COR-L47 (cell line): ENCODE measurements around the gene NAV2.

ENCODE experiments used
- DNase-seq: peaks from one replicate; lab custom pipeline; 2025; lab: John Stamatoyannopoulos, UW

Gene NAV2

DNA sequence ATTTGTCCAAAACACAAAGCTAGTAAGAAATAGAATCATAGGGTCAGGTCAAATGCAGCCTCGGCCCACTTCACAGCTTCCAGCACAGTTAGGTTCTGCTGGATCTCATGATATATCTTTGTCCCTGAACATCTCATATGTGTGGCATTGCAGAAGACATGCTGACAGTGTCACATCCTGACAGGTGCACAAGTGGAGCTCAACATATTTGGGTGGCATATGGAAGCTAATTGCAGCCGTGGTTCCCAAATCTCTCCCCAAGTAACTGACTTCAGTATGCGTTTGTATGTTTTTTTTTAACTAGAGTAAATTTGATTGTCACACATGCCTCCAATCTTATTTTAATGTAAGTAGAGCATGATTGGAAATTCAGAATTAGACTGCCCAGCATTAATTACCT lies 33.4 kb downstream of the NAV2 start:
- DNase-seq: no peak

DNA sequence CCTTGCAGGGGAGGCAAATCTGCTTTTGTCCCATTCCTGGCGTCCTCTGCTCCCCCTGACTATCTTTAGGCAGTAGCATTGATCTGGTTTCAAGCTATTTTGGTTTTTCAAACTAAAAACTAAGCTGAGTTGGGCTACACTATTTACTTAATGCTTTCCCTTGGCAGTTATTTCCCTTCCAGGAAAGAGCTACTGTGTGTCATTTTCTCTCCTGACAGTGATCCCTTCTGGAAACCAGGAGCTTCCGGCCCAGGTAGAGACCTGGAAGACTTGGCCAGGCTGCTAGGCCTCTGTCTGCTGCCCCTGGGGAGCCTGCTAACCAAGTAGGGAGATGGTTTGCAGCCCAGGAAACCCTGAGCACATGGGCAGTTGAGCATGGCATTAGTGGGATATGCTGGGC lies 35.0 kb downstream of the NAV2 start:
- no peak for DNase-seq

DNA sequence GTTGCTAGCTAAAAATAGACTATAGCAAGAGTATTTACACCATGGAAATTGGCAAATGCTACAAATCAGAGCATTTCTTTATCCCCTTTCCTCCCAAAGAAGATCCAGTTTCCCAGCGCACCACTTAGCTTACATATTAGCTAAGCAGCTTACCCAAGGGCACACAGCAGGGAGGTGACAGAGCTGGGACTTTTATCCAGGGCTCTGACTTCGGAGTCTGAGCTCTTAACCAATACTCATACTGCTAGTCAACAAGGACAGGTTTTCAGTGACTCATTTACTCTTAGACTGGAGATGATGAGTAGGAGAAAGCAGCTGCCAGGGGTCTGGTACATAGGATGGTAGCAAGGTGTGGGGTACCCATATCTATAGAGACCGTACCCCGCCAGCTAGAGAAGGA lies 38.4 kb downstream of the NAV2 start:
- no peak for DNase-seq

DNA sequence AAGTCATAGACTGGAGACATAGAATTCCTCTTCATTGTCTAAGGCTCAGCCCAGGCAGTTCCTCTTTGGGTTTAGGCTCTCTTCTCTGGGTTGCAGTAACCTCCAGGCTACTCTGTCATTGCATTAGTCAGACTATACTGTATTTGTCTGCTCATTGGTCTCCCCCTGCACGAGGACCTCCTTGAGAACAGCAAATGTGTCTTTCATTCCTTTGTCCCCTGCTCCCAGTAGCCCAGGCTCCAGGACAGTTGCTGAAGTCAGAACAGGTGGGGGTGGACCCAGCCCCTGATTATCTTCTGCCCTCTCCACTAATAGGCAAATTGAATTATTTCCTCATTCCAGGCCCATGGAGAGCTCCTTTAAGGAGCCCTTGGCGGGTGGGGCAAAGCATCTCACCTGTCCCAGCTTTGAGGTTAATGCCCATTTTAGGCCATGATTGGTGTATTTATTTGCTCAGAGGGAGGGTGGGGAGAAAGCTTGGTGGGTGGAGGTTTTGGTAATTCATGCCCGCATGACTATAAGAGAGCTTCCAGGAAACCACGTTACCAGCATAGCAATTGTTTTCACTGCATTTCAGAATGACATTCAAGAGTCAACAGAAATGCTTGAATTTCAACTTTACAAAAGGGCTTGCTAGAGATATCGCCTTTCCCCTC lies 40.9 kb downstream of the NAV2 start:
- no peak for DNase-seq

DNA sequence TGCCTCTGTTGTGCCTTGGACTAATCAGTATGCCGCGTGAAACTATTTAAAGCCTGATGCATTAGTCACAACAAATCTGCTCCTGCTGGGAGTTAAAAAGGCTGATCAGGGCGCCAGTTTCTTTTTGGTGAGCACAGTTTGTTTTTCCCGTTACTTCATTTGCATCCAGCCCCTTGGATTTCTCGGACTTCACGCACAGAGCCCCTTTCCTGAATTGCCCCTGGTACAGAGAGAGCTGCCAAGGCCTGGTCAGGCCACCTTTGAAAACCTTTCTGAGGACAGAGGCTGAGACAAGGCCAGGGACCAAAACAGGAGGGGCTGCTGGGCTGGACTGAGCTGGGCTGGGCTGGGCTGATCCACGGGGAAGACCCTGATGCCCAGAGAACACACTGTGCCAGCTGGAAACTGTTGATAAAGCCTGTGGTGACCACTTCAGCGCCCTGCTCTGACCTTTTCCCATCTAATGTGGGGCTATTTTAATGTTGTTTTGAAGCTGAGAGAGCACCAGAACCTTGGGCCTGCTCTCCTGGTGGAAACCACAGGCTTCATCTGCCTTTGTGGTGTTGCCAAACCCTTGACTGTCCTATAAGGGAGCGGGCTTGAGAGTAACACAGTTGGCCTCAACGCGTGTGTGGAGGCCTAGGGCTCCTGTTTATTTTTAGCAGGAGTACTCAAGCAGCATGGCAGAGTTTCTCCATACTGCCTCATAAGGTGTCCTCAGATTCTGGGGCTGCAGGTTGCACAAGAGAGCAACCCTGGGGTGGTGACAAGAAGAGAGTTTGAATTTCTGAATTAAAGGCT lies 44.2 kb downstream of the NAV2 start:
- DNase-seq: no peak

DNA sequence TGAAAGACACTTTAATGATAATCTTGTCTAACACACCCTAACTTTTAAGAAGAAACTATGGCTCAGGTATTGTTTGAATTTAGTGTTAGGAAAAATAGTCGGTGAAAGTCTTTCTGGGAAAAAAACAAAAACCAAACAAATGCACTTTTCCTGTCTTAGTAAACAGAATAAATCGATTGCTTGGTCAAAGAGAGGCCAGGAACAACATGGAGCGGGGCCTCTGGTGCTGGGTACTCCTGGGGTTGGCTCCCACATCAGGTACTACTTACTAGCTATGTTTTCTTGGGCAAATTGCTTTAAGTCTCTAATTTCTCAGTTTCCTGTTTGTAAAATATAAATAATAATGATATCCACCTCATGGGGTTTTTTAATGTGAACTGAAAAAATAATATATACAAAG lies 46.8 kb downstream of the NAV2 start:
- no peak for DNase-seq

DNA sequence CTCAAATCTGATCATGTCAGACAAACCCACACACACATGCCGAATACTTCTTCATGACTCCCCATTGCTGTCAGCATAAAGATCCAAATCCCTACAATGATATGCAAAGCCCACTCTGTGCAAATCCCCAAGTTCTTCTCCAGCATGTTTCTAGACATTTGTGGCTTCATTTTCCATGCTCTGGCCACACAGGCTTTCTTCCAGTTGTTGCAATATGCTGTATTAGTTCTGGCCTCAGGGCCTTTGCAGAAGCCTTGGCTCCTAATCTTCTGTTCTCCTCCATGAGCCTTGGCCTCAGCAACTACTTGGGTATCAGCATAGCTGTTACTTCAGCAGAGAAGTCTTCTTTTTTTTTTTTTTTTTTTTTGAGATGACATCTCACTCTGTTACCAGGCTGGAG lies 49.6 kb downstream of the NAV2 start:
- DNase-seq: no peak

DNA sequence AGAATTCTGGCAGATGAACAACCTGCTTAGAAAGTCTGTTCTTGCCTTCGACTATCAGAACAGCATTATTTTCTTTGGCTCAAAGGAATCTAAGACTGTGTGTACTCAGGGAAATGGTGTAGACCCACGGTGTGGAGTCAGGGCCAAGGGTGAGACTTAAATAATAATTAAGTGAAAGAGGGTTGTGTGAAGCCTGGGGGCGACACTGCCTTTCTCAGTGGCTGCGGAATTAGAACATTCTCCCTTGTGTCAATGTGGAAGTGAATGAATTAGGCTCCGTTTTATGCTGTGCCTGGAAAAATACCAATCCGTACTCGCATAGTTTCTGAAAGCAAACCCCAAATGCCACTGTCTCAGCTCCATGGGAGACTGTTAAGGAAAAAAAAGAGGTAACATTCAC lies 50.7 kb downstream of the NAV2 start:
- DNase-seq: no peak

DNA sequence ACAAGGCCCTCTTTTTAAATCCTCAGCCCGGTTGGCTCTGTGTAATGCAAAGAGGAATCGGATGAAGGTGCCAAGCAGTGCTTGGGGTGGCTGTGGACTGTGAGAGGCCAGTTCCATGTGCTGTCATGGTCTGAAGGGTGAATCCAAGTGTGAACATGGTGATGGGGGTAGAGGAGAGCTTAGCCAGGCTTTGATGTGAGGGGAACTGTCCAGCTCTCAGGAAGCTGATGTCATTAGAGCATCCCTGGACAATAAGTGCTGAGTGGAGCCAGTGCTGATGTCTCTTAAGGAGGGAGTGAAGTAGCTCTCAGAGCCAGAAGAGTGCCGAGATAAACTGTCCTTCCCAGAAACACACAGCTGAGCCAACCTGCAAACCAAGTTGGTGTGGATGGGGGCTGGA lies 53.6 kb downstream of the NAV2 start:
- DNase-seq: no peak

DNA sequence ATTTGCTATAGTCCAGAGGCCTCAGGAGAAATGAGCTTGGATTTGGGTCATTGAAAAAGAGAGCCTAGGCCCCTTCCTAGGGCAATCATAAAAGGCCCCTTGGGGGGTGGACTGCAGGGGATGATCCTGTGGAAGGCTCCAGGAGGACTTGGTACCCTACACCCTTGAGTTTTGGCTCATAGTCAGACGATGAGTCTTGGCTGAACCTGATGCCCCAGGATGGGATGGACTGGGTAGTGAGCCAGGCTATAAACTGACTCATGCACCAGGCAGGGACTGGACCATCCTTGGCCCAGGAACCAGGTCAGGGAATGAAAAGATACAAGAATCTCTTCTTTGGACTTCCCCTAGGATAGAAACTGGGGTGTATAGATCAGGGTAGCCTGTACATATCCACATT lies 54.2 kb downstream of the NAV2 start:
- no peak for DNase-seq

DNA sequence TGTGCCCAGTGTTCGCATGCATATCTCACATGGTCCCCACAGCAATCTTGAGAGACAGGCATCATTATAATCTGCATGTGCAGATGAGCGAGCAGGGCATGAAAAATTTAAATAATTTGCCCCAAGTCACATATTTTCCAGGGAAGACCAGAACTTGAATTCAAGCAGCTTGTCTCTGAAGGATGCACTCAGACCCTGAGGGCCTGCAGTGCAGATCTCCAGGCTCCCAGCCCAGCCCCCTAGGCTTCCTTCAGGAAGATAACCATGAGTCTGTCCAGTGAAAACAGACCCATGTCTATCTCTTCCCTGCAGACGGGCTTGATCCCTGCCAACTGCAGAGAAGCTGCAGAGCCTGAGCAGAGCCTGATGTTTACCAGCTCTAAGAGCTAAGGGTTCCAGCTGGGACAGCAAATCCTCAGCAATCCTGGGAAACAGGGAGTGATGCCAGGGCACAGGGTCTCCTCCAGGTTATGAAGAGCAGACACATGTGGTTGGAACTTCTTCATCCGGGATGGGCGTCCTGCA lies 55.1 kb downstream of the NAV2 start:
- no peak for DNase-seq

DNA sequence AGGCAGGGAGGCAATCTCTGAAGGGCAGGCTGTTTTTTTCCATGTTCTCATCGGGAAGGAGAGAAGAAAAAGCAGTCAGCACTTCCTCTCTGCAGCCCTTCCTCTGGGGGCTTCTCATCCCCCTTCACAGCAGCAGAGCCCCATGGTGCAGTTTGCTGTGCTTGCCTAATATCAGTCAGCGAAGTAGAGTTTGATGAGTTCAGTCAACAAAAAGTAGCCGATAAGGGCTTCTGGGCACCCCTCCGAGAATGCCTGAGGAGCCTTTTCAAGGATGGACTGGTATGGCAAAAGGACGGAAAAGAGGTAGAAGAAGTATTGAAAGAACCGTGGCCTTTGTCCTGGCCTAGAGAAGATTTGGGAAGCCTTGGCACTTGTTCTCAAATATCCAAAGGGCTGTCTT lies 55.6 kb downstream of the NAV2 start:
- DNase-seq: no peak

DNA sequence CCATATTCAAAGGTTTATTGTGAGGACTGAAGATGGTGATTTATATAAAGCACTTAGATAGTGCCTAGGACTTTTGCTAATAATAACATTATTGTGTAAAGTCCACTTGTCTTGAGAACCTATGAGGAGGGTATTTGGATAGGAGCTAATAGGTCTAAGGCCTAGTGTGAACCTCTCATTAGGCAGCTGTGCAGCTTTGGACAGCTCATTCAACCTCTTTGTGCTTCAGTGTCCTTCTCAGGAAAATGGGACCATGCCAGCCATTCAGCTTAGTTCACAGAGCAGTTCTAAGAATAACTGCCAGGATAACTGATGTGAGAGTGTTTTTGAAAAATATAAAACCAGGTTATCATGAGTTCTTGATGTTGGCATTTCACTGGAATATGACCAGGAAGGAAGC lies 56.2 kb downstream of the NAV2 start:
- no peak for DNase-seq

DNA sequence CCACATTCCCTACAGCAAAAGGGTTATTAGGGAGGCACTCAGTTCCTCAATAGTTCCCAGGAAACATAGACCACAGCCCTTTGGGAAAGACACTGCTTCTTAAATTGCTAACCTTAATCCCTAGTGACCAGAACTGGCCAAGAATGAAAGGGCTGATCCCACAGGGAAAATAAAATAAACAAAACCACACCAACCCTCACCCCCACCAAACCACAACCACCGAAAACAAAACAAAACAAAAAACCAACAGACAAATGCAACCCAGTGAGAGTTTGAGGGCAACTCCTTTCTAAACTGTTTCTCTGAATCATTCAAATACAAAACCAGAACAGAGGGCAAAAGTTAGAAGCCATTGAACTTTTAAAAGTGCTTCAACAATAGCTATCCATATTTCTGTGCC lies 57.2 kb downstream of the NAV2 start:
- no peak for DNase-seq

DNA sequence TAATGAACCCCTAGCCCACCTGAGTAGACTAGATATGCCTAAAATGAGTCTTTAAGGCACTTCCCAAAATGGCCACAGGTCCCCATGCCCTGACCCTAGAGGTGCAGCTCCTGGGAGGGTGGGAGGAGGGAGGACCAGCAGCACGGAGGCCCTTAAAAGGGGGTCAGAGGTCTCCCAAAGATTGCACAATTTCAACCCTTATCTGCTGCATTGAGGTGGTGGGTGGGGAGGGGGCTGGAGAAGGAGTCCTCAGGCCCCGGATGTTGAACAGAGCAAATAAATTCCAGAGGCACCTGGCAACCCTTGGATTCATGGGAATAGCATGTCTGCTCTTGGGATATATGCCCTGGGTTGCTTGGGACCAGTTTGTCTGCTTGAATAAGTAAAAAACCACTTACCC lies 57.6 kb downstream of the NAV2 start:
- DNase-seq: no peak

DNA sequence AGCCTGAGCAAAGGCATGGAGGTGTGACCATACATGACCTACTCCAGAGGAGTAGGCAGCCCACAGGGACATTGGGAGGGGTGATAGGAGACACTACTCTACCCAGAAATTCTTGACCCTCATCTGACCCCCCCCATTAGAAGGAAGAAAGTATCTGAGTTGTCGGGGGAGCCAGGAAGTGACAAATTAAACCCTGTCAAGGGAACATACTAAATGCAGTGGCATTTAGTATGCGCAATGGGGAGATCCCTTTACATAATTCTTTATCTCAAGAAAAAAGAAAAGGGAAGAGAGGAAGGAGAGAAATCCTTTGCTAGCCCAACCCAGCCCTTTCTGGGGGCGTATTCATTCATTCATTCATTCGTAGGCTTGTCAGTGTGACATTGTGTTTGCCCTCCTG lies 58.8 kb downstream of the NAV2 start:
- no peak for DNase-seq

DNA sequence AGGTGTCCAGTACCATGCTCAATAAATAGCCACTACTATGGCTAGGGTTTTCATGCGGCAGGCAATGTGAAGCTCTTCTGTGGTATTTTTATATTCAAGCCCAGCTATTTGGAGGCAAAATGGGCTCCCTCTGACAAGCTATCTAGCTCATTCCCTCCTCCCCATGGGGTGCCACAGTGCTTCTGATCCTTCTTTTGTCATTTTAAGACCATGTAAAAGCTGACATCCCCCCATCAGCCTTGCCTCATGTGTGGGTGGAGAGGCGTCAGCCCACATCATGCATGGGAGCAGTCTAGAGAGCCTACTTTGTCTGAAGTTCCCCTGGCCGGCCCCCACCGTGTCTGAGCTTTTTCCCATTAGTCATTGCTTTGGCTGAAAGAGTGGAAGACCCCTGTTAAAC lies 59.8 kb downstream of the NAV2 start:
- no peak for DNase-seq

DNA sequence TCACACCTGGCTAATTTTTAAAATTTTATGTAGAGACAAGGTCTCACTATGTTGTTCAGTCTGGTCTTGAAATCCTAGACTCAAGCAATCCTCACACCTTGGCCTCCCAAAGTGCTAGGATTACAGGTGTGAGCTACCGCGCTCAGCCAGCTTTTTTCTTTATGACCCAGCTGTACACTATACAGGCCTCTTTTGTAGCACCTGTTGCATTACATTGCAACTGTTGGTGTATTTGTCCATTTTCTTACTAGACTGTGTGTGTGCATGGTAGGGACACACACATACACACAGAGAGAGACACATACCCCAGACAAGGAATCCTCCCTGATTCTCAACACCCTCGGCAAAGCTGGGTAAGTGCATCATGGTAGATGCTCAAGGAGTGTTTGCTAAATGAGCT lies 61.7 kb downstream of the NAV2 start:
- DNase-seq: no peak

DNA sequence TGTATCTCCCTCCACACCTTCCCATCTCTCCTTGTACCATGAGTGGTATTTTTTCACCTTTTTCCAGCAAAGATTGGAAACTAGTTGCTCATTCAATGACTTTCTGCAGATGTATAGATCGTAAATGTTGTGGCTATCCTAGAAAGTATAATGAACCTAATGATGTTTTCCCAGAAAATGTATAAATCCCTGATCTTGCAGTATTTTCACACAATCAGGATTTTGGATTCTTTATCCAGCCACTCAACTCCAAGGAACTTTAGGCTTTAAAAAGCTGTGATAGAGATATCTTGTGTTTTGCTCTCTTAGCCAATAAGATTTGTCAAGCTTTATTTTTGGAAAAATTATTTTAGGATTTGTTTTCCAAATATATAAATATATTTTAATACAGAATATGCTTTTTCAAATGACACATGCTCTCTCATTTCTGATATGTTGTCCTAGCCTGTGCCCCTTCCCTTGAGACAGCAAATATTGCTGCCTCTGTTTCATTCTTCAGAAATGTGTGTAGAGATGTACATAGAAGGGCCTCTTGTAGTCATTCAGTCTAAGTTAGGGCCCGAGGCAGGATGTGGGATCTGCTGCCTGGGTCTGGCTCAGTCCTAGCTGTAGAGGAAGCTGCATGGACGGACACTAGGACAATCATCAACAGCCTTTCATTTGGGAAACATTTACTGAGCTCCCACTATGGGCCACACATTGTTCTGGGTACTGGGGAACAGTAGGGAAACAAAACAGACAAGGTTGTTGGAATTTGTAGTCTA lies 62.4 kb downstream of the NAV2 start:
- no peak for DNase-seq

DNA sequence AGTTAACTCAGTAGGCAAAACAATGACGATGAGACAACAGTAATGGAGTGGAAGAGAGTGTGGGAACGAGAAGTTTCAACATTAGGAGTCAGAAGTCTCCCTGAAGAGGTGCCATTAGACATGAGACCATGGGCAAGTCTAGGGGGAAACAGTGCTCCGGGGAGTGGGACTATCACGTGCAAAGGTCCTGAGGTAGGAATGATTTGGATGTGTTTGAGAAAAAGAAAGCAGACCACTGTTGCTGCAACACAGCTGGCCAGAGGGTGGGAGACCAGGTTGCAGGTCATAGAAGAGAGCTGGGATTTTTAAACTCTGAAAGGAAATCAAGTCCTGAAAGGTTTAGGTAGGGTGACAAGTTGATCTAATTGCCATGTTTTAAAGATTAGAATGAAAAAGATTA lies 63.0 kb downstream of the NAV2 start:
- no peak for DNase-seq

DNA sequence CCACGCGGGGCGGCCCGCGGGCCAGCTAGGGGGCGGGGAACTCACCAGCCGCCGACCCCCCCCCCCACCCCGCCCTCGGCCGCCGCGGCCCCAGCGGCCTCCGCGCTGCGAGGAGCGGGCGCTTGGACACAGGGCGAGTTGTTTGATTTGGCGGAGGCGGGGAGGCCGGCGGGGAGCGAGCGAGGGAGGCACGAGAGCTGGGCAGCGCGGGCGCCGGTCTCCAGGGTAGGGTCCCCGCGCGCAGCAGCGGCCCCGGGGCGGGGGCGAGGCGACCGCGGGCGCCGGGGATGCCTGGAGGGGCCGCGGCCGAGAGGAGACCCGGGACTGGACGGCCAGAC lies 64.4 kb downstream of the NAV2 start:
- peak; percentile 21 for DNase-seq

DNA sequence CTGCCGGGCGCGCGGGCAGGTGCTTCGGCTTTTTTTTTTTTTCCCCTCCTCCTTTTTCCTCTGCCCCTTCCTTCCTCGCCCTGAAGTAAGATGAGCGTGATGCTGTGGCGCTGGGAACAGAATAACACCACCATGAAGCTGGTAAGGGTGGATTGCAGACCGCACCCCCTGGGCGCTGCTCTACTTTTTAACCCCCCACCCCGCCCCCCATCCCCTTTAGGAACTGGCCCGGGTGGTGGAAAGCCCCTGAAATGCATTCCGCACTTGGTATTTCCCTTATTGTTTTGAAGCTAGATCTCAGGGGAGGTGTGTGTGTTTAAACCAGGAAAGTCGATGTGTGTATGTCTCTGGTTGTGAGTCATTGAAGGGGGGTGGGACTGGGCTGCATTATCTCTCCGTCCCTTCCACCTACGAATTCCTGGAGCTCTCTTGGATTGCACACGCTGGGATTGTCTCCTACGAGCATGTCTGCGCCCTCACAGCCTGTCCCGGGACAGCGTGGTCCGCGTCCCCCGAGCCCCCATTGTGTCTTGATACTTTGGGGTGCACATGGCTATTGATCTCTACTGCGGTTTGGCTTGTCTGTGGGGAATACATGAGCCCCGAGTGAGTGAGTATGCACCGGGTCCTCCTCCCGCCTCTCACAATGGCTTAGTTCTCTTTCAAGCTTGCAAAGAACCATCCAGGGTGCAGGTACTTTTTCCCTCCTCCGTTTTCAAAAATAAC lies 64.9 kb downstream of the NAV2 start:
- no peak for DNase-seq
